MM.1S (cell line): ENCODE data around the gene SCN4B.

Experiments
- DNase-seq: peaks from one replicate; pipeline ENCODE4 v3.0.0-alpha.2; 2015
- H2AFZ ChIP-seq: fragments of 300-600 bp; sonication (generic); 2 replicates; pipeline ENCODE4 v1.6.0; 2016; ENCODE audit warnings: antibody characterized with exemption, low read length
- H3F3A ChIP-seq: fragments of 300-600 bp; sonication (generic); 2 replicates; pipeline ENCODE4 v1.6.1; 2016; ENCODE audit warnings: mild to moderate bottlenecking, antibody characterized with exemption, low read length, moderate library complexity, mixed read lengths; ENCODE audit not compliant: insufficient read depth
- H3K27ac ChIP-seq: fragments of 300-600 bp; sonication (generic); 2 replicates; pipeline ENCODE4 v1.5.1; 2016; ENCODE audit warnings: mild to moderate bottlenecking, low read length
- H3K27me3 ChIP-seq: fragments of 300-600 bp; sonication (generic); replicated peaks from 2 replicates; pipeline ENCODE4 v1.6.0; 2016; ENCODE audit warnings: low read length; ENCODE audit not compliant: insufficient read depth
- H3K36me3 ChIP-seq: fragments of 300-600 bp; sonication (generic); replicated peaks from 2 replicates; pipeline ENCODE4 v1.6.1; 2016; ENCODE audit warnings: mild to moderate bottlenecking, low read length, mixed read lengths; ENCODE audit not compliant: insufficient read depth
- H3K4me1 ChIP-seq: fragments of 300-600 bp; sonication (generic); 2 replicates; pipeline ENCODE4 v1.6.1; 2016; ENCODE audit warnings: low read length, mixed read lengths
- H3K4me2 ChIP-seq: fragments of 300-600 bp; sonication (generic); 2 replicates; pipeline ENCODE4 v1.6.0; 2016; ENCODE audit warnings: low read depth, low read length
- H3K4me3 ChIP-seq: fragments of 300-600 bp; sonication (generic); 2 replicates; pipeline ENCODE4 v1.5.1; 2016; ENCODE audit warnings: low read length, mixed read lengths
- H3K79me2 ChIP-seq: fragments of 300-600 bp; sonication (generic); 2 replicates; pipeline ENCODE4 v1.6.1; 2016; ENCODE audit warnings: mixed run types, low read length, mixed read lengths
- H3K9ac ChIP-seq: fragments of 300-600 bp; sonication (generic); 2 replicates; pipeline ENCODE4 v1.6.1; 2016; ENCODE audit warnings: low read length, mixed read lengths
- H3K9me2 ChIP-seq: fragments of 300-600 bp; sonication (generic); replicated peaks from 2 replicates; pipeline ENCODE4 v1.6.1; 2016; ENCODE audit warnings: mild to moderate bottlenecking, low read length, mixed read lengths; ENCODE audit not compliant: insufficient read depth
- H3K9me3 ChIP-seq: fragments of 300-600 bp; sonication (generic); replicated peaks from 2 replicates; pipeline ENCODE4 v1.6.1; 2016; ENCODE audit warnings: mild to moderate bottlenecking, low read length, mixed read lengths; ENCODE audit not compliant: insufficient read depth
- H4K20me1 ChIP-seq: fragments of 300-600 bp; sonication (generic); 2 replicates; pipeline ENCODE4 v1.6.1; 2016; ENCODE audit warnings: mild to moderate bottlenecking, low read length, moderate library complexity, mixed read lengths; ENCODE audit not compliant: insufficient read depth
- EZH2 ChIP-seq: fragments of 300-600 bp; sonication (generic); optimal IDR thresholded peaks from 2 replicates; pipeline ENCODE3; 2017; ENCODE audit warnings: low read depth, mild to moderate bottlenecking, antibody characterized with exemption, low read length, mixed read lengths
- EZH2phosphoT487 ChIP-seq: fragments of 300-600 bp; sonication (generic); IDR thresholded peaks from 2 replicates; pipeline ENCODE4 v1.6.1; 2018; ENCODE audit warnings: antibody characterized with exemption, low read length
- TF ChIP-seq, protein P1 (sequence below): fragments of 300-600 bp; sonication (generic); IDR thresholded peaks from 2 replicates; pipeline ENCODE4 v1.5.1; 2016; ENCODE audit warnings: antibody characterized with exemption, low read length, mixed read lengths

The SCN4B gene

DNA sequence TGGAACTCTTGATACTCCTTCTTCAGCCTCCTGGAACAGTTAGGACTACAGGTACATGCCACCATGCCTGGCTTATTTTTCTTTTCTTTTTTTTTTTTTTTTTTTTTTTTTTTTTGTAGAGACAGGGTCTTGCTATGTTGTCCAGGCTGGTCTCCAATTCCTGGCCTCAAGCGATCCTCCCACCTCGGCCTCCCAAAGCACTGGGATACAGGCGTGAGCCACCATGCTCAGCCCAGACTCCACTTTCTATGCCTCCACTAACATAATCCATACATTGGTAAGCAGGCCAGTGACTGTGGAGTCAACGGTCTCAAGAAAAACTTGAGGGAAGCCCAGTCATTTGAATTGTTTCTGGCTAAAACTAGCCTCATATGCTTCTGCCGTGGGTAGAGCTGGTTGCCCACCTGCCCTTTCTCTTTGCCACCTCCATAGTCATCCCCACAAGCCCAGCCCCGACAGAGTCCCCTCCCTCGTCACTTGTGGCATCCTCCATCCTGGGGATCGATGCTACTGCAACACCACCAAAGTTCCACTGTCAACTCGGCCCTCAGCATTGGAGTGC lies 21.5 kb upstream of the SCN4B start:
- H3F3A ChIP-seq, result no peaks in the 10 kb centered on the region
- no peak overlapping the region for H3K9ac ChIP-seq
- H3K9me2 ChIP-seq, result no peaks in the 10 kb centered on the region
- no peaks in the 10 kb centered on the region for H3K79me2 ChIP-seq
- no peak for DNase-seq
- no peak overlapping the region for H2AFZ ChIP-seq
- H3K36me3 ChIP-seq, result no peaks in the 10 kb centered on the region
- peaks cover 71% of the 10 kb centered on the region for H3K27me3 ChIP-seq
- H3K4me1 ChIP-seq, result no peaks in the 10 kb centered on the region
- H3K4me3 ChIP-seq, result no peak overlapping the region
- H3K4me2 ChIP-seq, result no peak overlapping the region
- no peaks in the 10 kb centered on the region for H4K20me1 ChIP-seq
- no peak overlapping the region for H3K27ac ChIP-seq
- no peaks in the 10 kb centered on the region for H3K9me3 ChIP-seq
- TF ChIP-seq EZH2 (no peak), EZH2phosphoT487 (no peak)
- TF ChIP-seq, protein P1, sequence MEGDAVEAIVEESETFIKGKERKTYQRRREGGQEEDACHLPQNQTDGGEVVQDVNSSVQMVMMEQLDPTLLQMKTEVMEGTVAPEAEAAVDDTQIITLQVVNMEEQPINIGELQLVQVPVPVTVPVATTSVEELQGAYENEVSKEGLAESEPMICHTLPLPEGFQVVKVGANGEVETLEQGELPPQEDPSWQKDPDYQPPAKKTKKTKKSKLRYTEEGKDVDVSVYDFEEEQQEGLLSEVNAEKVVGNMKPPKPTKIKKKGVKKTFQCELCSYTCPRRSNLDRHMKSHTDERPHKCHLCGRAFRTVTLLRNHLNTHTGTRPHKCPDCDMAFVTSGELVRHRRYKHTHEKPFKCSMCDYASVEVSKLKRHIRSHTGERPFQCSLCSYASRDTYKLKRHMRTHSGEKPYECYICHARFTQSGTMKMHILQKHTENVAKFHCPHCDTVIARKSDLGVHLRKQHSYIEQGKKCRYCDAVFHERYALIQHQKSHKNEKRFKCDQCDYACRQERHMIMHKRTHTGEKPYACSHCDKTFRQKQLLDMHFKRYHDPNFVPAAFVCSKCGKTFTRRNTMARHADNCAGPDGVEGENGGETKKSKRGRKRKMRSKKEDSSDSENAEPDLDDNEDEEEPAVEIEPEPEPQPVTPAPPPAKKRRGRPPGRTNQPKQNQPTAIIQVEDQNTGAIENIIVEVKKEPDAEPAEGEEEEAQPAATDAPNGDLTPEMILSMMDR, result no peak

DNA sequence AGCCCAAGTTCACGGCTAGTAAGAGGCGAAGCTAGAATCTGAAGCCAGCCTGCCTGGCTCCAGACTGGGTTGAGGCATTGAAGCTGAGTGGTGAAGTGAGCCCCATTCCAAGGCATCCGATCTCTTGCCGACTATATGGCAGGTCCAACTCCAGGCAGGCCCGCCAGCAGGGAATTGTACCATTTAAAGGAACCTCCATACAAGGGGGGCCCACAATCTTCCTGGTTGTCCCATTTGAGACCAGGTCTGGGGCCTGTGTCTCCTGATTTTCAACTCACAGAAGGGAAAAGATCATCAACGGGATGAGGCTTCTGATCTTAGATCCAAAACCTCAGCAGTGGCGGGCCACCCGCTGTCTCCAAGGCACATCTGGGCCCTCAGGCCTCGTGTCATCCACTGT lies 19.7 kb upstream of the SCN4B start:
- no peaks in the 10 kb centered on the region for H3F3A ChIP-seq
- H3K4me2 ChIP-seq, result no peak overlapping the region
- TF ChIP-seq EZH2 (no peak), EZH2phosphoT487 (no peak)
- TF ChIP-seq, protein P1, result no peak
- H3K36me3 ChIP-seq, result no peaks in the 10 kb centered on the region
- H4K20me1 ChIP-seq, result no peaks in the 10 kb centered on the region
- no peak overlapping the region for H2AFZ ChIP-seq
- no peak overlapping the region for H3K27ac ChIP-seq
- H3K4me3 ChIP-seq, result no peak overlapping the region
- no peak for DNase-seq
- H3K9me2 ChIP-seq, result no peaks in the 10 kb centered on the region
- no peak overlapping the region for H3K9ac ChIP-seq
- no peaks in the 10 kb centered on the region for H3K4me1 ChIP-seq
- H3K9me3 ChIP-seq, result no peaks in the 10 kb centered on the region
- no peaks in the 10 kb centered on the region for H3K79me2 ChIP-seq
- peaks cover 88% of the 10 kb centered on the region for H3K27me3 ChIP-seq

DNA sequence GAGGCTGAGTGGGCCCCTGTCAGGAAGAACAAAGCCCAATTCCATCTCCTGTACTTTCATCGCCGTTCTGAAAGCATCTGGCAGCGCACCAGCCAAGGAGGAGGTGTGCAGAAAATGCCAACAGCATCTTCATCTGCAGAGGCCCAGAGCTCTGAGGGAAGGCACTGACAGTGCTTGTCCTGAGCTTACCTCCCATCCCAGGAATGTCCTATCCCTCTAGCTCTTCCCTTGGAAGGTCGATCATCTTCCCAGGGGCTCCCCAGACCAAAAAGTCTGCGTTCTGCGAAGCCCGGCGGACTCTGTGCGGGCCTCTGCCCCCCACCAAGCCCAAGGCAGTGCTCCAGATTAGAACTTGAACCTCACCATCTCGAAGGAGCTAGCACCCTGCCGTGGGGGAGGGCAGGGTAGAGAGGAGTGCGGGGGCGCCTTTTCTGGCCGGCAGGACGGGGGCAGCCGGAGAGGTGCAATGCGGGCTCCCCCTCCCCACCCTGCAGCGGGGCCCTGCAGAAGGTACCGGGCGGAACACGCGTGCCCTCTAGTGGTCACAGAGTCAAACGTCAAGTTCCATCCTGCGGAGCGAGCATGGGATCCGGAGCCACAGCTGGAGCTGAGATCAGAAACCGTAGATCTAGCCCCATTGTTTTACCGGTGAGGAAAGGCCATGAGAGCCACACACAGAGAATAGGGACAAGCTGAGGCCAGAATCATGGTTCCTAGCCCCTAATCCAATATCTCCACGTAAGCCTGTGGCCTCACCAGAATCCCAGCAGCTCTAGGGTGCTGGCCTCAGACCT lies 18.8 kb upstream of the SCN4B start:
- Histone ChIP-seq H3K4me2 (peak overlapping the region; percentile 36; the same call in 1 of the 2 replicates), H3K36me3 (no peaks in the 10 kb centered on the region), H3K9me2 (no peaks in the 10 kb centered on the region), H3K27me3 (peaks cover 90% of the 10 kb centered on the region), H3K4me1 (no peaks in the 10 kb centered on the region), H3K4me3 (no peak overlapping the region), H4K20me1 (no peaks in the 10 kb centered on the region), H3K9me3 (no peaks in the 10 kb centered on the region), H3K9ac (no peak overlapping the region), H3K79me2 (no peaks in the 10 kb centered on the region), H2AFZ (peak overlapping the region; percentile 46; the same call in 1 of the 2 replicates), H3F3A (no peaks in the 10 kb centered on the region), H3K27ac (no peak overlapping the region)
- DNase-seq, result peak; percentile 64
- TF ChIP-seq, protein P1, result peak; percentile 87
- TF ChIP-seq EZH2phosphoT487, result no peak
